ENCODE results near the gene SDK2.

GRCh38 chr17:73342050-73342522 lies 302.2 kb downstream of the SDK2 start:
- TF ChIP-seq CTCF (IDR thresholded peaks at IDR 0.05) (no peak), POLR2A (IDR thresholded peaks at IDR 0.05) (no peak)
